SK-N-MC (cell line): ENCODE results near the gene ANKS1A.

Experiments used
- DNase-seq: peaks from one replicate; pipeline ENCODE4 v3.0.0-alpha.2; 2011; ENCODE audit warnings: low read depth, low spot score
- H3K27ac ChIP-seq: fragments of 200-600 bp; sonication (generic); 2 replicates; pipeline ENCODE4 v1.5.1; 2016; ENCODE audit warnings: mixed run types
- H3K36me3 ChIP-seq: fragments of 200-600 bp; sonication (generic); 2 replicates; pipeline ENCODE4 v1.6.1; 2017; ENCODE audit warnings: antibody characterized with exemption, low read length, mixed read lengths; ENCODE audit not compliant: insufficient read depth
- H3K4me3 ChIP-seq: fragments of 200-600 bp; sonication (generic); 2 replicates; pipeline ENCODE4 v1.5.1; 2016
- H3K9ac ChIP-seq: fragments of 200-600 bp; sonication (generic); 2 replicates; pipeline ENCODE4 v1.8.0; 2017; ENCODE audit warnings: mixed run types, mixed read lengths; ENCODE audit not compliant: insufficient read length
- H3K9me3 ChIP-seq: fragments of 200-600 bp; sonication (generic); 2 replicates; pipeline ENCODE4 v1.6.1; 2017; ENCODE audit warnings: low read depth, mild to moderate bottlenecking, antibody characterized with exemption, low read length, moderate library complexity, mixed read lengths
- EZH2 ChIP-seq: fragments of 200-600 bp; sonication (generic); IDR thresholded peaks from one replicate; pipeline ENCODE4 v1.6.1; 2017; ENCODE audit warnings: antibody characterized with exemption
- FOXP2 ChIP-seq: optimal IDR thresholded peaks from 2 replicates; pipeline ENCODE3; 2011; ENCODE audit warnings: mild to moderate bottlenecking, moderate library complexity; ENCODE audit not compliant: insufficient read depth; ENCODE audit errors: extremely low read length, control extremely low read depth
- POLR2AphosphoS5 ChIP-seq: IDR thresholded peaks from 2 replicates; pipeline ENCODE4 v1.6.1; 2012; ENCODE audit warnings: mild to moderate bottlenecking, low read depth, low read length, borderline replicate concordance

ANKS1A gene

GRCh38 chr6:35026434-35027222, 137.6 kb downstream of the ANKS1A start:
- Histone ChIP-seq H3K9ac (no peak overlapping the region), H3K9me3 (no peaks in the 10 kb centered on the region), H3K4me3 (no peak overlapping the region), H3K36me3 (no peaks in the 10 kb centered on the region), H3K27ac (no peak overlapping the region)
- no peak for DNase-seq
- TF ChIP-seq FOXP2: no peak
- no peak for TF ChIP-seq EZH2
- no peak for TF ChIP-seq POLR2AphosphoS5

- no peak for DNase-seq
- H3K27ac ChIP-seq: no peak overlapping the region
- TF ChIP-seq POLR2AphosphoS5 (no peak), EZH2 (no peak), FOXP2 (no peak)
- H3K4me3 ChIP-seq: no peak overlapping the region
- H3K36me3 ChIP-seq: no peaks in the 10 kb centered on the region
- H3K9me3 ChIP-seq: no peaks in the 10 kb centered on the region
- H3K9ac ChIP-seq: no peak overlapping the region
Observed at GRCh38 chr6:35027807-35028206, 138.8 kb downstream of the ANKS1A start.

GRCh38 chr6:35028781-35029769, 140.0 kb downstream of the ANKS1A start:
- H3K36me3 ChIP-seq: no peaks in the 10 kb centered on the region
- no peak for TF ChIP-seq POLR2AphosphoS5
- no peak for TF ChIP-seq EZH2
- H3K4me3 ChIP-seq: no peak overlapping the region
- no peak overlapping the region for H3K9ac ChIP-seq
- H3K27ac ChIP-seq: no peak overlapping the region
- H3K9me3 ChIP-seq: no peaks in the 10 kb centered on the region
- DNase-seq: no peak

- DNase-seq: no peak
- TF ChIP-seq POLR2AphosphoS5 (no peak), EZH2 (no peak), FOXP2 (no peak)
- Histone ChIP-seq H3K4me3 (no peak overlapping the region), H3K9ac (no peak overlapping the region), H3K36me3 (no peaks in the 10 kb centered on the region), H3K9me3 (no peaks in the 10 kb centered on the region), H3K27ac (no peak overlapping the region)
Observed at GRCh38 chr6:35030099-35030498, 141.0 kb downstream of the ANKS1A start.

- no peak for DNase-seq
- Histone ChIP-seq H3K9me3 (no peaks in the 10 kb centered on the region), H3K9ac (no peak overlapping the region), H3K4me3 (no peak overlapping the region), H3K36me3 (no peaks in the 10 kb centered on the region), H3K27ac (no peak overlapping the region)
- no peak for TF ChIP-seq EZH2
Observed at GRCh38 chr6:35031611-35032529, 142.8 kb downstream of the ANKS1A start.

GRCh38 chr6:35033683-35034082, 144.6 kb downstream of the ANKS1A start:
- TF ChIP-seq FOXP2: no peak
- TF ChIP-seq EZH2: no peak
- Histone ChIP-seq H3K9me3 (no peaks in the 10 kb centered on the region), H3K4me3 (no peak overlapping the region), H3K27ac (no peak overlapping the region), H3K36me3 (no peaks in the 10 kb centered on the region), H3K9ac (no peak overlapping the region)
- DNase-seq: no peak

- H3K27ac ChIP-seq: no peak overlapping the region
- H3K4me3 ChIP-seq: no peak overlapping the region
- H3K36me3 ChIP-seq: no peaks in the 10 kb centered on the region
- no peak for DNase-seq
- TF ChIP-seq EZH2 (no peak), FOXP2 (no peak), POLR2AphosphoS5 (no peak)
- H3K9ac ChIP-seq: no peak overlapping the region
- no peaks in the 10 kb centered on the region for H3K9me3 ChIP-seq
Observed at GRCh38 chr6:35034411-35035191, 145.5 kb downstream of the ANKS1A start.
